ENCODE measurements around the gene KRTAP1-3.
"Not testable (repeated sequence)": the region's sequence is repeated elsewhere in the genome, so short reads cannot be mapped to it uniquely, and the experiment has no call there.

Gene KRTAP1-3

GRCh38 chr17:41034346-41034935 lies at the start of gene KRTAP1-3:
Gene KRTAP1-3, minus strand, starts transcription at chr17:41034874. Its CDS starts 53 bp downstream, at chr17:41034821.
- not testable (repeated sequence) for DNase-seq (ENCODE audit: low read depth)

- DNase-seq (ENCODE audit: low read depth), result not testable (repeated sequence)
These were observed 49.6 kb upstream of the KRTAP1-3 start, which contains the start of gene KRTAP4-7 for GRCh38 chr17:41084100-41084856. Gene KRTAP4-7, plus strand, starts transcription at chr17:41084150. Its CDS starts 57 bp downstream, at chr17:41084207.

GRCh38 chr17:41083427-41083826 lies 48.8 kb upstream of the KRTAP1-3 start:
- not testable (repeated sequence) for DNase-seq (ENCODE audit: low read depth)

- DNase-seq (ENCODE audit: low read depth), result no peak
These were observed 48.0 kb upstream of the KRTAP1-3 start for GRCh38 chr17:41082626-41083025.

GRCh38 chr17:41076788-41077187 lies 42.1 kb upstream of the KRTAP1-3 start:
- DNase-seq (ENCODE audit: low read depth), result no peak

GRCh38 chr17:41073676-41074075 lies 39.0 kb upstream of the KRTAP1-3 start:
- DNase-seq (ENCODE audit: low read depth), result no peak

GRCh38 chr17:41071606-41072360 lies 37.1 kb upstream of the KRTAP1-3 start:
- DNase-seq (ENCODE audit: low read depth), result no peak

- DNase-seq (ENCODE audit: low read depth), result no peak
These were observed 34.4 kb upstream of the KRTAP1-3 start for GRCh38 chr17:41069031-41069430.

GRCh38 chr17:41067281-41067680 lies 32.6 kb upstream of the KRTAP1-3 start:
- DNase-seq (ENCODE audit: low read depth), result no peak

- DNase-seq (ENCODE audit: low read depth), result no peak
These were observed 31.4 kb upstream of the KRTAP1-3 start, which contains the start of gene KRTAP2-4 for GRCh38 chr17:41065829-41066624. Gene KRTAP2-4, minus strand, starts transcription at chr17:41065879. Its CDS starts 34 bp downstream, at chr17:41065845.

- DNase-seq (ENCODE audit: low read depth), result not testable (repeated sequence)
These were observed 30.5 kb upstream of the KRTAP1-3 start for GRCh38 chr17:41065016-41065689.

GRCh38 chr17:41064301-41064700 lies 29.6 kb upstream of the KRTAP1-3 start:
- DNase-seq (ENCODE audit: low read depth), result no peak

GRCh38 chr17:41063449-41063848 lies 28.8 kb upstream of the KRTAP1-3 start:
- DNase-seq (ENCODE audit: low read depth), result no peak

GRCh38 chr17:41061964-41062363 lies 27.3 kb upstream of the KRTAP1-3 start:
- DNase-seq (ENCODE audit: low read depth), result no peak

- no peak for DNase-seq (ENCODE audit: low read depth)
These were observed 25.5 kb upstream of the KRTAP1-3 start, which contains the start of gene KRTAP2-3 for GRCh38 chr17:41060052-41060604. Gene KRTAP2-3, minus strand, starts transcription at chr17:41060114. Its CDS starts 64 bp downstream, at chr17:41060050.

GRCh38 chr17:41059276-41060051 lies 24.8 kb upstream of the KRTAP1-3 start:
- not testable (repeated sequence) for DNase-seq (ENCODE audit: low read depth)

GRCh38 chr17:41058741-41059140 lies 24.1 kb upstream of the KRTAP1-3 start:
- no peak for DNase-seq (ENCODE audit: low read depth)

GRCh38 chr17:41057547-41057946 lies 22.9 kb upstream of the KRTAP1-3 start:
- DNase-seq (ENCODE audit: low read depth), result no peak

GRCh38 chr17:41055130-41055529 lies 20.5 kb upstream of the KRTAP1-3 start, which contains the start of gene KRTAP2-2:
Gene KRTAP2-2, minus strand, starts transcription at chr17:41055230. Its CDS starts 19 bp downstream, at chr17:41055211.
- DNase-seq (ENCODE audit: low read depth), result not testable (repeated sequence)

GRCh38 chr17:41054556-41054955 lies 19.9 kb upstream of the KRTAP1-3 start:
- DNase-seq (ENCODE audit: low read depth), result not testable (repeated sequence)

Measured in stimulated activated CD8-positive, alpha-beta memory T cell treated with anti-CD3 and anti-CD28 coated beads, Interleukin-12 subunit alpha, Interleukin-12 subunit beta, amount 100 ng/mL, for 1 hour (primary cell).